ENCODE results near the gene HLA-DQA1.

GRCh38 chr6:32684246-32684645 is 47.0 kb downstream of the HLA-DQA1 start:
- TF ChIP-seq CTCF (IDR thresholded peaks at IDR 0.05) (no peak), POLR2A (IDR thresholded peaks at IDR 0.05) (no peak)
